HG03139 (cell line): ENCODE results near the gene PNLIP.

Experiments used
- ATAC-seq: cut with Tn5 transposase; IDR thresholded peaks from one replicate; pipeline ENCODE4 v1.9.1; 2021; ENCODE audit not compliant: unreplicated experiment

PNLIP gene

GRCh38 chr10:116545756-116546155 lies at the start of gene PNLIP:
TSS of gene PNLIP (plus strand) at chr10:116545931. CDS start at chr10:116546093, 162 bp downstream.
- no peak for ATAC-seq

GRCh38 chr10:116504786-116505185 lies 40.9 kb upstream of the PNLIP start:
- no peak for ATAC-seq

GRCh38 chr10:116510565-116510964 lies 35.2 kb upstream of the PNLIP start:
- no peak for ATAC-seq

- no peak for ATAC-seq
These were observed 34.4 kb upstream of the PNLIP start for GRCh38 chr10:116511365-116511764.

GRCh38 chr10:116521424-116522290 lies 24.1 kb upstream of the PNLIP start:
- ATAC-seq: no peak

GRCh38 chr10:116522803-116523381 lies 22.8 kb upstream of the PNLIP start:
- ATAC-seq: no peak

GRCh38 chr10:116524736-116525135 lies 21.0 kb upstream of the PNLIP start:
- no peak for ATAC-seq

GRCh38 chr10:116526219-116526618 lies 19.5 kb upstream of the PNLIP start:
- ATAC-seq: no peak

- no peak for ATAC-seq
These were observed 8.9 kb upstream of the PNLIP start for GRCh38 chr10:116536810-116537209.

- ATAC-seq: no peak
These were observed 7.3 kb upstream of the PNLIP start for GRCh38 chr10:116538456-116538855.

GRCh38 chr10:116538992-116539391 lies 6.7 kb upstream of the PNLIP start:
- no peak for ATAC-seq

GRCh38 chr10:116540814-116541213 lies 4.9 kb upstream of the PNLIP start:
- ATAC-seq: no peak

GRCh38 chr10:116542007-116542677 lies 3.6 kb upstream of the PNLIP start:
- ATAC-seq: no peak

- ATAC-seq: no peak
These were observed 609 bp upstream of the PNLIP start for GRCh38 chr10:116545122-116545521.

- ATAC-seq: no peak
These were observed 2.6 kb downstream of the PNLIP start for GRCh38 chr10:116548301-116548700.

- no peak for ATAC-seq
These were observed 7.7 kb downstream of the PNLIP start for GRCh38 chr10:116553378-116553980.

- no peak for ATAC-seq
These were observed 8.9 kb downstream of the PNLIP start for GRCh38 chr10:116554628-116555027.

GRCh38 chr10:116555880-116556279 lies 10.1 kb downstream of the PNLIP start:
- ATAC-seq: no peak

GRCh38 chr10:116557305-116557880 lies 11.7 kb downstream of the PNLIP start:
- no peak for ATAC-seq

- no peak for ATAC-seq
These were observed 19.8 kb downstream of the PNLIP start for GRCh38 chr10:116565534-116565933.

GRCh38 chr10:116566932-116567331 lies 21.2 kb downstream of the PNLIP start:
- no peak for ATAC-seq
